ENCODE measurements around the gene IL12B. TPM values are rescaled to one million over a fixed set of nuclear protein-coding genes. Genes with fewer than 3 reads are reported as not detected.

The IL12B gene
- total RNA-seq, 1 experiment from 2014 or later: not detected

DNA sequence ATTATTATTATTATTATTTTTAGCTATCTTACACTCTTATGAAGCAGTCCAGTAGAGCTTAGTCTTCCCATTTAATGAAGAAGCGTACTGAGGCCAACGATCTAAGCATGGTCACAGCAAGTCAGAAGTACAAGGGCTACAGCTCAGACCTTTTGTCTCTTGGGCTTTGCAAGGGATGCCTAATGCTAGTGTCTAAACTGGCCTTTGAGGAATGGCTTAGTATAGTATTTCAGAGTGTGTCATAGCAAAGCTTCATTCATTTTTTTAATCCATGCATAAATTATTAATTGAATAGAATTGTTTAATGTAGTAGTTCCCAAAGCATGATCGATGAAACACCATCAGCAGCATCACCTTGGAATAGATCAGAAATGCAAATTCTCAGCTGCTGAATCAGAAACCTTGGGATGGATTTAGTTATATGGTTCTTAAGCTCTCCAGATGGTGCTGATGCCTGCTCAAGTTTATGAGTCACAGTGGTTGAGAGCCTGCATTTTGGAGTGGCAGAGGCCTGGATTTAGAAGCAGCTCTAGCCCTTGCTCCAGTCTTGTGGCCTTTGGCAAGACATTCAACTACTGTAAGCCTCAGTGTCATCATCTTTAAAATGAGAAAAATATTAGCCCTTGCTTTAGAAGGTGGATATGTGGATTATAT is 6.1 kb downstream of the IL12B start:
- H3K27ac ChIP-seq (ENCODE audit: low read depth, low read length, poor library complexity, severe bottlenecking): no peak overlapping the region
- POLR2A ChIA-PET (ENCODE audit: low non-redundant PET): no interaction called here
- H3K4me1 ChIP-seq (ENCODE audit: insufficient read depth, low read length, poor library complexity, severe bottlenecking): no peaks in the 10 kb centered on the region
- no peak overlapping the region for H3K4me3 ChIP-seq (ENCODE audit: low read depth, low read length, poor library complexity, severe bottlenecking)
- intact Hi-C loops (cut with micrococcal nuclease; ENCODE audit: unreplicated experiment): no loop called here
- DNase-seq (ENCODE audit: low spot score): no peak
- CTCF ChIA-PET: interaction anchor here (0.6 kb wide), 1 partner anchor 270 kb away, joined by 3 read pairs; no protein-coding TSS in a partner anchor
- TF ChIP-seq CTCF (conservative IDR thresholded peaks at IDR 0.05; ENCODE audit: low read depth, low read length) (no peak), EZH2 (IDR thresholded peaks at IDR 0.05; ENCODE audit: borderline replicate concordance, low read depth, low read length, poor library complexity, severe bottlenecking) (no peak)
- H3K36me3 ChIP-seq (ENCODE audit: insufficient read depth, low read length, poor library complexity, severe bottlenecking): no peaks in the 10 kb centered on the region
- peaks cover 3% of the 10 kb centered on the region for H3K27me3 ChIP-seq (replicated peaks; ENCODE audit: insufficient read depth, low read depth, low read length, poor library complexity)
- no TSS peak for BruUV-seq (replicated peaks)
- no peaks in the 10 kb centered on the region for H3K9me3 ChIP-seq (ENCODE audit: low read depth, low read length, poor library complexity, severe bottlenecking)

DNA sequence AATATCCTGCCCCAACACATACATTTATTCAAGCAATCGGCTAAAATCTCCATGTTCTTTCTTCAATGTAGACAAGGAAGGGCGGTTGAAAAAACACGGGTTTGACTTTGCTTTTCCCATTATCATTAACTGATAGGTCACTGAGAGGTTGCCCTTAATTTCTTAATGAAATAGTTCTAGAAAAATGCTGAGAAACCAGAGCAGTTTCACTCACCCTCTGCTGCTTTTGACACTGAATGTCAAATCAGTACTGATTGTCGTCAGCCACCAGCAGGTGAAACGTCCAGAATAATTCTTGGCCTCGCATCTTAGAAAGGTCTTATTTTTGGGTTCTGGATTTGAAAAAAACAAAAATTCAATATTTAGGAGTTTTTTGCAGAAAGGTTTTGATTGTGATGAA is 8.1 kb downstream of the IL12B start:
- CTCF ChIA-PET: no interaction called here

DNA sequence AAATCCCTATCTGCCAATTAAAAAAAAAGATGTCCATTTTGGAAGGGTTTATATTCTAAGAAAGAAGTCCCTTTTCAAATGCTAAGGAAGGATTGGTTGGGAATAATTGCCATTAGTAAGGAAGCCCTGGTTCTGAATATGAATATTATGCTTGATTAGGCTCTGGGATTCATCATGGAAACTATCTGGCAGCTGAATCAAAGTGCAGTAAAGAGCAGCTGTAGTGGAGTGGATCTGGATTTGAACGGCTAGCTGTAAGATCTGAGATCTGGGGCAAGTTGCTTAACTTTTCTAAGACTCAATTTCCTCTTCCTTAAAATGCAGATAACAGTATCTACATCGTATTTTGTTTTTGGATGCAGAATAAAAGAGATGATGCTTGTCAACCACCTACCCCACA is 10.5 kb downstream of the IL12B start:
- CTCF ChIA-PET: no interaction called here
- Histone ChIP-seq H3K4me3 (ENCODE audit: low read depth, low read length, poor library complexity, severe bottlenecking) (no peak overlapping the region), H3K4me1 (ENCODE audit: insufficient read depth, low read length, poor library complexity, severe bottlenecking) (no peaks in the 10 kb centered on the region), H3K9me3 (ENCODE audit: low read depth, low read length, poor library complexity, severe bottlenecking) (no peaks in the 10 kb centered on the region), H3K27me3 (replicated peaks; ENCODE audit: insufficient read depth, low read depth, low read length, poor library complexity) (no peaks in the 10 kb centered on the region), H3K27ac (ENCODE audit: low read depth, low read length, poor library complexity, severe bottlenecking) (no peak overlapping the region), H3K36me3 (ENCODE audit: insufficient read depth, low read length, poor library complexity, severe bottlenecking) (no peaks in the 10 kb centered on the region)
- intact Hi-C loops (cut with micrococcal nuclease; ENCODE audit: unreplicated experiment): no loop called here
- TF ChIP-seq CTCF (conservative IDR thresholded peaks at IDR 0.05; ENCODE audit: low read depth, low read length) (no peak), EZH2 (IDR thresholded peaks at IDR 0.05; ENCODE audit: borderline replicate concordance, low read depth, low read length, poor library complexity, severe bottlenecking) (no peak)
- no TSS peak for BruUV-seq (replicated peaks)
- POLR2A ChIA-PET (ENCODE audit: low non-redundant PET): no interaction called here
- no peak for DNase-seq (ENCODE audit: low spot score)

More for the DNA sequence above, 8.1 kb downstream of the IL12B start:
- Histone ChIP-seq H3K36me3 (ENCODE audit: insufficient read depth, low read length, poor library complexity, severe bottlenecking) (no peaks in the 10 kb centered on the region), H3K4me1 (ENCODE audit: insufficient read depth, low read length, poor library complexity, severe bottlenecking) (no peaks in the 10 kb centered on the region), H3K4me3 (ENCODE audit: low read depth, low read length, poor library complexity, severe bottlenecking) (no peak overlapping the region), H3K27me3 (replicated peaks; ENCODE audit: insufficient read depth, low read depth, low read length, poor library complexity) (no peaks in the 10 kb centered on the region), H3K9me3 (ENCODE audit: low read depth, low read length, poor library complexity, severe bottlenecking) (no peaks in the 10 kb centered on the region), H3K27ac (ENCODE audit: low read depth, low read length, poor library complexity, severe bottlenecking) (no peak overlapping the region)
- intact Hi-C loops (cut with micrococcal nuclease; ENCODE audit: unreplicated experiment): no loop called here
- no peak for TF ChIP-seq CTCF (conservative IDR thresholded peaks at IDR 0.05; ENCODE audit: low read depth, low read length)
- POLR2A ChIA-PET (ENCODE audit: low non-redundant PET): no interaction called here
- no peak for DNase-seq (ENCODE audit: low spot score)
- no TSS peak for BruUV-seq (replicated peaks)

Data from A673 (cell line).